Omental fat pad (tissue), 4 donors: ENCODE results near the gene KIRREL1. TPM values are rescaled to one million over a fixed set of nuclear protein-coding genes. Genes with fewer than 3 reads are reported as not detected.

Experiments
- ATAC-seq: fragments of 150-250 bp; one replicate; pipeline ENCODE4 v1.9.1; 2016; ENCODE audit warnings: mild to moderate bottlenecking, moderate library complexity; ENCODE audit not compliant: low FRiP score
- DNase-seq: peaks from one replicate; pipeline ENCODE4 v3.0.0-alpha.2; 2019; ENCODE audit warnings: low spot score
- CTCF ChIP-seq, 3 donors: fragments of 450-650 bp; IDR thresholded peaks; one replicate each; pipeline ENCODE4 v1.5.1; 2016 to 2017; ENCODE audit warnings: antibody characterized with exemption in 3 of 3, mild to moderate bottlenecking in 3 of 3, moderate library complexity in 2 of 3
- total RNA-seq, 4 donors: library from RNA; depleted of rRNA; stranded (reverse); fragments of >200 nt; gene quantifications; one replicate each; pipeline ENCODE4 v1.1.0, GENCODE V29; 2016

KIRREL1 gene
- total RNA-seq, 4 donors from 2014 or later, result 47.2 to 81.6 (median 61.6) TPM

DNA sequence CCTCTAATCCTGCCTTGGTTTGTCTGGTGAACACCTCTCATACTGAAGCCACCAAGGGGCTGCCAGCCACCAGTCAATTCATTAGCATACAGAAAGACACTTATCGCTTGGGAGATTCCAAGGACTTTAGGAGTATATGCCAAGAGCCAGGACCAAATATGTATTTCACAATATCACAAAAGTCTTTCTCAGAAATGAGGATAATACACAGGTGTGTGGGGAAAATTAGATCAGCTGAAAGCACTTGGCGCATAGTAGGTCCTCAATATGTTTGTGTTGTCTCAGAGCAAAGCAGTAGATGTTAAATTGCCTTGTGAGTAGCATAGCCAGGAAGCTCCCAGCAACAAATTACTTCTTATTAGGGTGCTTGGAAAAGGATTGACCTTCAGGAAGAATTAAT is 34.1 kb downstream of the KIRREL1 start:
- TF ChIP-seq CTCF (IDR thresholded peaks at IDR 0.05), result no peak
- ATAC-seq, result no peak
- no peak for DNase-seq

DNA sequence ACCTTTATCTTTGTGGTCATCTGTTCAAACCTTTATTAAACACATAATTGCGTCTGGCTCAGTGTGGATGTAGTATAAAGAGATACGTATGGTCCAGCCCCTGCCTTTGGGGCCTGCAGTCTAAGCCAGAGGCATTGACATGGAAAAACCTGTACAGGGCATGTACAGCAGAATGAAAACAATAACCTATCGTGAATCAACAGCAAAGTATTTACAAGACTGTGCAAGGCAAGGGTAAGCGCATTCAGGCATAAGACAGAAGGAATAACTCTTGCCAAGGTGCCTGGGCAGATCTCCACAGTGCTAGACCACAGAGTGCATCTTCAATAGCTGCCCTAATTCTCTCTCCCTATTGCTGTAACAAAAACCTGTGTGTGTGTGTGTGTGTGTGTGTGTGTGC is 35.5 kb downstream of the KIRREL1 start:
- no peak for TF ChIP-seq CTCF (IDR thresholded peaks at IDR 0.05)
- ATAC-seq (no peak), DNase-seq (no peak)

- DNase-seq (no peak), ATAC-seq (no peak)
- no peak for TF ChIP-seq CTCF (IDR thresholded peaks at IDR 0.05)
Measured at GRCh38 chr1:158035014-158035413, 41.6 kb downstream of the KIRREL1 start.

GRCh38 chr1:158035976-158036583 is 42.6 kb downstream of the KIRREL1 start:
- TF ChIP-seq CTCF (IDR thresholded peaks at IDR 0.05), result peak in 2 of 3 donors; percentile 3 to 46
- ATAC-seq (no peak), DNase-seq (peak; percentile 29)

GRCh38 chr1:158037008-158037865 is 43.8 kb downstream of the KIRREL1 start:
- DNase-seq (no peak), ATAC-seq (no peak)
- no peak for TF ChIP-seq CTCF (IDR thresholded peaks at IDR 0.05)

GRCh38 chr1:158037866-158038359 is 44.5 kb downstream of the KIRREL1 start:
- ATAC-seq (peak; percentile 70), DNase-seq (no peak)
- TF ChIP-seq CTCF (IDR thresholded peaks at IDR 0.05), result no peak
